ENCODE data around the gene VSX1.

Gene VSX1

DNA sequence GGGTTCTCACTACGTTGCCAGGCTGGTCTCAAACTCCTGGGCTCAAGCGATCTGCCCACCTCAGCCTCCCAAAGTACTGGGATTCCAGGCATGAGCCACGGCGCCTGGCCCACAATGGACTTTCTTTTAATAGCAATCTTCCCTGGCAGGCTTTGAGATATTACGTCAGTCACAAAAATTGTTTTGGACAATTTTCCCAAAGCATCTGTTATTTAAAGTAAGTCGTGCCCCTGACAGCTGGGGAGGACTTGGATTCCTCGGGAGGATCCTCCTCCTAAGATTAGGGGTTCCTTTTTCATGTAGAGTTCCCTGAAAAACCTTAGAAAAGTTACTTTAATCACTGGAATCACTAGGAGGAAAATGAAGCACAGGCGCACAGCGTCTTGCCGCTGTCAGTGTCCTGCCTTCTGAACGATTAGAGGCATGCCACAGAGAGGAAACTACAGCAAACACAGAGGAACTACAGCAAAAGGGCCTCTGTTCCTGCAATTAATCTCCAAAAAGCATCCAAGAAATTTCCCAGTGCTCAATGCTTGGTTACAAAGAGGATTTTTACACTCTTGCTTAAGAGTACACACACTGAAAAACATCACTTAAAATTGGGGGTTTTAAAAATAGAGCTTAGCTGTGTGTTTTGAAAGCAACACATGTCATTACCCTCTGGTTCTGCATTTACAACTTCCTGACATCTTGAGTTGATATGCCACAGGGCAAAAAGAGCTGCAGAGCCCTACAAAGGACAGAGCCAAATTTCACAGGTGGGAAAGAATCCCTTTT, 28.5 kb downstream of the VSX1 start:
- Histone ChIP-seq H3K4me3 (peak overlapping the region in 3 of 10 experiments; percentile 9 to 16 (median 10); a peak in 2 of 20 replicates), H3K9me3 (replicated peaks in 1 of 11) (no peaks in the 10 kb centered on the region), H3K4me1 (peaks cover 60 to 87% (median 77%) of the 10 kb centered on the region in 10 experiments), H3K4me2 (peak overlapping the region; percentile 74 to 99 (median 97)), H3K27ac (peak overlapping the region in 10 of 11 experiments; percentile 37 to 67 (median 46); a peak in 18 of 22 replicates), H3K27me3 (no peaks in the 10 kb centered on the region), H4K20me1 (peaks cover 13 to 84% (median 74%) of the 10 kb centered on the region in 11 experiments; a peak in 19 of 22 replicates), H3K9ac (peak overlapping the region; percentile 31 to 69 (median 56); a peak in 20 of 22 replicates), H3K36me3 (peaks cover 0 to 25% (median 0%) of the 10 kb centered on the region in 11 experiments; a peak in 3 of 22 replicates)
- TF ChIP-seq Cebpa-rat (IDR thresholded peaks at IDR 0.05): no peak

DNA sequence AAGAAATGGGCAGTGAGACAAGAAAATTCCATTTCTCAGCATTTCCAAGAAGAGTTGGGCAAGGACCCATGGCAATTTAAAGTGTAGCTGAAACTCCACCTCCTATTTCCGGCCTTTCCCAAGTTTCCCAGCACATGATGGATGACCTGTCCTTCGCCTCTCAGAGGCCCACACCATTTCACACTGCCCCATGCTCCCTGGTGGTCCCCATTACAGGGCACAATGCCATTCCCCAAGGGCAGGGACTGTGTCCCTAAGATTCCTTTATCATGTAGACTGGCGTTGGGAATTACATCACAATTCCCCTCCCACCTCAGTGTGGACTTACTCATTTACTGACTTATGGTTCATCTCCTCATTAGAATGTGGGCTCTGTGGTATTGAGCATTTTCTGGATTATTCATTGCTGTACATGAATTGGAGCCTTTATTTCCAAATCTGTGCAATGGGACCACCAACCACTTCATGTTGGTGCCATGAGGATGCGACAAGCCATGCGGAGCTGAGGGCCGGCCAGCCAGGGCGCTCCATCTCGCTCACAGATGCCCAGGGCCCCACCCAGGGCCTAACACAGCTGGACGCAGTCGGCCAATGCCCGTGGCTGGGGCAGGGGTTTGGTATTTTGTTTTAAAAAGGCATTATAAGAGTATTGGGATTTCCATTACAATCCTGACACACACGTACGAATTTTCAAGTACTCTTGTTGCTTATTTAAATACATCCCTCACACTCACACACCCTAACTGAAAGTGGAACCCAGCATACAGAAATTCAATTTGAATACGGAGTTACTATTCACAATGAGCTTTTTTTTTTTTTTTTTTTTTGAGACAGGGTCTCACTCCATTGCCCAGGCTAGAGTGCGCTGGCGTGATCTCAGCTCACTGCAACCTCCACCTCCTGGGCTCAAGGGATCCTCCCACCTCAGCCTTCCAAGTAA, 29.4 kb downstream of the VSX1 start:
- Histone ChIP-seq H3K9me3 (replicated peaks in 1 of 11) (no peaks in the 10 kb centered on the region), H3K36me3 (peaks cover 4 to 34% (median 8%) of the 10 kb centered on the region in 11 experiments; a peak in 15 of 22 replicates), H3K4me3 (no peak overlapping the region; a peak in 1 of 20 replicates), H3K4me2 (peak overlapping the region; percentile 74 to 99 (median 97)), H3K27ac (peak overlapping the region in 8 of 11 experiments; percentile 37 to 67 (median 52); a peak in 7 of 22 replicates), H3K9ac (peak overlapping the region in 6 of 11 experiments; percentile 45 to 69 (median 60); a peak in 7 of 22 replicates), H3K4me1 (peaks cover 60 to 93% (median 78%) of the 10 kb centered on the region in 10 experiments), H3K27me3 (no peaks in the 10 kb centered on the region), H4K20me1 (peaks cover 13 to 92% (median 79%) of the 10 kb centered on the region in 11 experiments; a peak in 19 of 22 replicates)
- TF ChIP-seq Cebpa-rat (IDR thresholded peaks at IDR 0.05): no peak

DNA sequence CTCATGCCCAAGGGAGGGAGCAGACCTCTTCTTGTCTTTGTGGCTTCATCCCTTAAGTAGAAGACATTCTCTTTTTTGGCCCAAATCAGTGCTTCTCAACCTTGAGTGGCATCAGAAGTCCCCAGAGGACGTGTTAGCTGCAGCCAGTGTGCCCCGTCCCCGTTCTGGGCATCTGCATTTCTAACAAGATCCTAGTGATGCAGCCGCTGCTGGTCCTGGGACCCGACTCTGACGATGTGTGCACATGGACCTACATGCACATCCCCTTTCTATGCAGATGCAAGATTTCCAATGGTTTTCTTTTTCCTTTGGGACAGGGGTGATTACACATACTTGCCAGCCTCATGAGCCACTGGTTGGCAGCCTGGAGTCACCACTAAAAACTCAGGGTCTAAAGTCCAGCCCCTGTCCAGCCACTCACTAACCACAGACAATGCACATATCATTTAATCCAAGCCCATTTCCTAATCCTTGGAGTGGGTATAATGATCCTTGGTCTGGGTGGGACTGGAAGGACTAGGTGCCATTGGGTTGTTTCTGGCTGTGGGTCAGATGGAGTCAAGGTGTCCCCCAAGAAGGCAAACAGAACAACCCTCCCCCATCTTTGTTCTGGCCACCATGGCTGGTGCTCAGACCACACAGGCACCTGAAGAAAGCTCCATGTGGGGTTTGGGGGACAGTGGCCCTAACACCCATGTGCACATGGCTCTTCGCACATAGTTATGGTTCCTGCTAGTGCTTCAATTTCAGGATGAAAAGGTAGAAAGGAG, 30.4 kb downstream of the VSX1 start:
- H3K9ac ChIP-seq: no peak overlapping the region; a peak in 1 of 22 replicates
- H3K4me3 ChIP-seq: no peak overlapping the region
- peaks cover 57 to 95% (median 76%) of the 10 kb centered on the region in 10 experiments for H3K4me1 ChIP-seq
- H4K20me1 ChIP-seq: peaks cover 13 to 97% (median 79%) of the 10 kb centered on the region in 11 experiments; a peak in 19 of 22 replicates
- no peak for TF ChIP-seq Cebpa-rat (IDR thresholded peaks at IDR 0.05)
- H3K36me3 ChIP-seq: peaks cover 13 to 44% (median 17%) of the 10 kb centered on the region in 11 experiments; a peak in 21 of 22 replicates
- no peaks in the 10 kb centered on the region for H3K27me3 ChIP-seq
- H3K4me2 ChIP-seq: peak overlapping the region; percentile 74 to 99 (median 97)
- H3K27ac ChIP-seq: no peak overlapping the region
- H3K9me3 ChIP-seq (replicated peaks in 1 of 11): no peaks in the 10 kb centered on the region

DNA sequence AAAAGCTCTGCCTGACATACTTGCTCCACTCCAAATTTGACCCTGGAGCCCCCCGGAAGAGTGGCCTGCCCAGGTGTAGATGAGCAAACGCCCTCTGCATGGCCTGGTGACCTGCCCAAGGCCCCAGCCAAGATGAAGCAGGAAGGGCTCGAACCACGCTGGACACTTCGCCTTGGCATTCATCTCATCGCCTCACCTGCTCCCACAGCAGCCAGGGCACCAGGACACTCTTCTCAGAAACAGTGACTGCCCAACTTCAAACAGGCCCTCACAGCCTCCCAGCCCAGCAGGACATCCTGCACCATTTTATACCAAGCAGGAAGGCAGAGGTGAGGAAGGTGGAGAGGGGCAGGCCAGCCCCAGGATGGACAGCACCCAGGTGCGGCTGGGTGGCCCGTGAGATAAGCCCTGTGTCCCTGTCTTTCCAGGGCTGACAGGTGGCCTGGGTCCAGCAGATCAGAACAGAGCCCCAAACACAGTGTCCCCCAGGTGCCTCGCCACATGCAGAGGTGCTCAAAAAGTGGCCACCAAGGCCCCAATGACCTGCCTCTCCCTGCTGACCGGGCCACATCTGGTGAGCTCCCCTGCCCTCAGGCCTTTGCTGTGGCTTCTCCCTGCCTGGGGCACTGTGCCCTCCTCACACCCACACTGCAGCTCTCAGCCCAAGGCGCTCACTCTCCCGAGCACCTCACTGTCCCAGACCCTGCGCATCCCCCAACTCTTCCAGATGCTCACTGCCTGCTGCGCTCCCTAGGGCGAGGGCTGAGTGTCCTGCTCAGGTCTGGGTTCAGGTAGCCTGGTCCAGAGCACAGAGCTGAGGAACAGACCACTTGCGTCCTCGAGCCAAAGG, 31.2 kb downstream of the VSX1 start:
- peaks cover 13 to 92% (median 73%) of the 10 kb centered on the region in 11 experiments; a peak in 19 of 22 replicates for H4K20me1 ChIP-seq
- no peaks in the 10 kb centered on the region for H3K27me3 ChIP-seq
- H3K36me3 ChIP-seq: peaks cover 19 to 48% (median 24%) of the 10 kb centered on the region in 11 experiments; a peak in 21 of 22 replicates
- H3K27ac ChIP-seq: no peak overlapping the region
- peaks cover 48 to 95% (median 76%) of the 10 kb centered on the region in 10 experiments for H3K4me1 ChIP-seq
- H3K4me3 ChIP-seq: no peak overlapping the region; a peak in 1 of 20 replicates
- H3K9me3 ChIP-seq (replicated peaks in 1 of 11): no peaks in the 10 kb centered on the region
- peak overlapping the region in 2 of 11 experiments; percentile 3 to 24; a peak in 2 of 22 replicates for H3K9ac ChIP-seq
- peak overlapping the region in 9 of 11 experiments; percentile 33 to 99 (median 96); a peak in 15 of 22 replicates for H3K4me2 ChIP-seq
- no peak for TF ChIP-seq Cebpa-rat (IDR thresholded peaks at IDR 0.05)

DNA sequence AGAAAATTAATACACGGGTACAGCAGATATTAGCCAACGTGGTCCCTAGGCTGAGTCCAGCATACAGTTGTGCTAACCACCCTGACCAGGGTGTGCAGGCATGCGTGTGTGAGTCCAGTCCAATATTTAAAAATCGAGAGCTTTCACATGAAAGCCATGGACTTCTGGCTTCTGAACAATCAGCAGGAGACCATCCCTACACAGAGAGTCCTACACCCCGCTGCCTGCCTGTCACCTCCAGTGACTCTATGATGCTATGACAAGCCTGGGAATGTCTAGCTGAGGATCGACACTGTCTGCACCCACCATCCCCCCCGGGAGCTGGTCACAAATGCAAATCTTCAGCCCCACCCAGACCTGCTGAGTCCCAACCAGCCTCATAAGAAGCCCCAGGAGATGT, 31.9 kb downstream of the VSX1 start:
- peak overlapping the region in 8 of 11 experiments; percentile 33 to 99 (median 96); a peak in 13 of 22 replicates for H3K4me2 ChIP-seq
- H3K9me3 ChIP-seq (replicated peaks in 1 of 11): no peaks in the 10 kb centered on the region
- peaks cover 47 to 95% (median 76%) of the 10 kb centered on the region in 10 experiments for H3K4me1 ChIP-seq
- no peak overlapping the region for H3K9ac ChIP-seq
- no peak overlapping the region for H3K4me3 ChIP-seq
- H3K36me3 ChIP-seq: peaks cover 19 to 43% (median 24%) of the 10 kb centered on the region in 11 experiments; a peak in 21 of 22 replicates
- no peaks in the 10 kb centered on the region for H3K27me3 ChIP-seq
- no peak for TF ChIP-seq Cebpa-rat (IDR thresholded peaks at IDR 0.05)
- no peak overlapping the region for H3K27ac ChIP-seq
- peaks cover 13 to 87% (median 67%) of the 10 kb centered on the region in 11 experiments; a peak in 19 of 22 replicates for H4K20me1 ChIP-seq

DNA sequence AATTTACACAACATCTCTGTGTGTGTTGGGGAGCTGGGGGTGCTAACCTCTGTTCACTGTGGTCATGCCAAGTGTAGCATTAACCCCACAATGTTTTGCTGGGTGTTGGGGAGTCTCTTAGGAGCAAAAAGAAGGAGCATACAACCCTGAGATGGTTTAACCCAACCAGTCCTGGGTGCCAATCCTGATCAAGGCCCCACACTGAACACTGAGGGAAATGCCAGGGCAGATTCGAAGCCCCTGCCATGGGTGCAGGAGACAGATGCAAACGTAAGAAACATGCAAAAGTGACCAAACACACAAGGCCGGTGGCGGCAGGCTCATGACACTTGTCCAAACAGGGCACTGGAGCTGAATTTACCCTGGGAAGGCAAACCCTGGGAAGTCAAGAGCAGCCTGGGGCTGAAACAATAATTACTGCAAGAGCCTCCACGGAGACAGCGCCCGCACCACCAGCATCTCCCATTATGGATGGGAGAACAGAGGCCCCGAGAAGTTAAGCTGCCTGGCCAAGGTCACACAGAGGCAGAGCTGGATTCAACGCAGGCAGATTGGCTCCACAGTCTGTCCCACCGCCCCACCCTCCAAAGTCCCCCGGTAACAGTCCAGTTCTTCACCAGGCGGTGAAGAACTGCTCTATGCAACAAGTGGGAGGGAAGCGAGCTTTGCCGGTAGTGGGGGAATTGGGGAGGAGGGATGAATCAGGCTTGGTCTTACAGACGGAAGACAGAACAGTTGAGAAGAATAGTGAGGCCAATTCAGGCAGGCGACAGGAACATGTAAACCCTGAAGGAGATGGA, 32.5 kb downstream of the VSX1 start:
- Histone ChIP-seq H3K27me3 (no peaks in the 10 kb centered on the region), H4K20me1 (peaks cover 13 to 88% (median 62%) of the 10 kb centered on the region in 11 experiments; a peak in 19 of 22 replicates), H3K4me2 (peak overlapping the region in 4 of 11 experiments; percentile 15 to 99 (median 96); a peak in 4 of 22 replicates), H3K9me3 (replicated peaks in 1 of 11) (no peaks in the 10 kb centered on the region), H3K4me3 (no peak overlapping the region), H3K9ac (0 out of 22 replicates have a peak overlapping the region, but pooled peaks of 1 of the 11 experiments have one; percentile 16), H3K4me1 (peaks cover 47 to 95% (median 76%) of the 10 kb centered on the region in 10 experiments), H3K36me3 (peaks cover 19 to 43% (median 24%) of the 10 kb centered on the region in 11 experiments; a peak in 21 of 22 replicates), H3K27ac (no peak overlapping the region)
- TF ChIP-seq Cebpa-rat (IDR thresholded peaks at IDR 0.05): no peak
